GM21619 (cell line): ENCODE measurements around the gene CNTN5.

Experiments used
- ATAC-seq: cut with Tn5 transposase; IDR thresholded peaks from one replicate; pipeline ENCODE4 v1.9.1; 2021; ENCODE audit not compliant: unreplicated experiment

The CNTN5 gene

GRCh38 chr11:99887481-99887880 is 866.7 kb downstream of the CNTN5 start:
- ATAC-seq: no peak

DNA sequence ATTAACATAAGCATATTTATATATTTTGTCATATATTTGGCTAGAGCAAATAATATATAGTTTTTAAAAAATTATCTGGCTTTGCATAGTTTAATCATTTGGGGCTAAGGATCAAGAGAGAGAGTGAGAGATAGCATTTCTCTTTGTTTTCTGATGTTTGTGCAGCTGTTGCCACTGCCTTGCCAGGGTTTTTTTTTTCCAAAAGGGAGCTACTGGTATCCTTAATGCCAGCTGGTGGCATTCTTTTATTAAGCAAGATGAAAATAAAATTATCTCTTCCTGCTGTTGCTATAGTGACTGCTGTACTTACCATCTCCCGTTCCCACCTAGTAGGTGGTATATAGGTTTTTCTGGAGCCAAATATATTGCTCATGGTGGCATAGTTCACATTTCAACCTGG is 873.1 kb downstream of the CNTN5 start:
- ATAC-seq: no peak

- ATAC-seq: no peak
Measured at GRCh38 chr11:99901175-99901574, 880.4 kb downstream of the CNTN5 start.

DNA sequence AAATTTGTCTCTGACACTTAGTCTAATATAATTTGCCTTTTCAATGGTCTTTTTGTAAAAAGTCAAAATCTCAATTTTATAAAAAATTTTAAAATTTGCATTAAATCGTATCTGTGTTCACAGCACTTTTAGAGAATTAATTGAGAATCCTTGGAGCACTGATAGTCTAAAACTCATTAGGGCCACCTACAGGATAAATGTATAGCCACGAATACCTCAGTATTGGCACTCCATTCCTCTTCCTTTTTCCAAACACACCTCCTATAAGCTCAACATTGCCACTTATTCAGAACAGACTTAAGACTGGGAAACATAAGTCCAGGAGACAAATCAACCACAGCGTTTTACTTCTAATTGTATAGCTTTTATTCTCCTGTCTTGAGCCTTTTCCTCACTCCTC is 890.4 kb downstream of the CNTN5 start:
- ATAC-seq: no peak

- ATAC-seq: no peak
Measured at GRCh38 chr11:99916078-99916477, 895.3 kb downstream of the CNTN5 start.

DNA sequence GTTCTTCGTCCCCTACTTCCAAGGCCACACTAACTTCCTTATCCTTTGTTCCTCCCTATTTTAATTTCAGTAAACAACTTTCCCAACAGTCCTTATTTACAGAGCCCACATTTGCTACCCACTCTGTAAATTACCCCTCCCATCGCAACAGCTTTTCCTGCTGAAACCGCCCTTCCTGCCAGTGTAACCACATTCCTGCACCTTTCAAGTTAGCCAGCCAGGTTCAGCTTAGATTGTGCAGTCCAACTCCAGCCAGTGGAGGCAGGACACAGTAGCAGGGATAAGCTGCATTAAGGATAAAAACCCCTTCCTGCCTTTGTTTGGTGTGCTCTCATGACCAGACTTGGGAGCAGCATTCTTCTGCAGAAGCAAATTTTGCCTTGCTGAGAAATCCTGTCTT is 898.0 kb downstream of the CNTN5 start:
- ATAC-seq: no peak

DNA sequence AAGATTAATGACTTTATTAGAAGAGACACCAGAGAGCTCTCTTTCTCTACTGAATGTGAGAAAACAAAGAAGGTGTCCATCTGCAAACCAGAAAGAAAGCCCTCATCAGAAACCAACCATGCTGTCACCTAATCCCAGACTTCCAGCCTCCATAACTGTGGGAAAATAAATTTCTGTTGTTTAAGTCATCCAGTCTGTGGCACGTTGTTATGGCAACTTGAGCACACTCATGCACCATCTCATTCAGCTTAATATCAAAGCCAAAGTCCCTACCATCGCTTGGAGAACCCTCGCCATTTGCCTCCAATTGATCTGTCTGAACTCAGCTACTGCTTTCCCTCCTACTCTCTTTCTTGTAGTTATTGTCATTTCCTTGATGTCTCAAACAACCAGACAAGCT is 900.2 kb downstream of the CNTN5 start:
- ATAC-seq: no peak

DNA sequence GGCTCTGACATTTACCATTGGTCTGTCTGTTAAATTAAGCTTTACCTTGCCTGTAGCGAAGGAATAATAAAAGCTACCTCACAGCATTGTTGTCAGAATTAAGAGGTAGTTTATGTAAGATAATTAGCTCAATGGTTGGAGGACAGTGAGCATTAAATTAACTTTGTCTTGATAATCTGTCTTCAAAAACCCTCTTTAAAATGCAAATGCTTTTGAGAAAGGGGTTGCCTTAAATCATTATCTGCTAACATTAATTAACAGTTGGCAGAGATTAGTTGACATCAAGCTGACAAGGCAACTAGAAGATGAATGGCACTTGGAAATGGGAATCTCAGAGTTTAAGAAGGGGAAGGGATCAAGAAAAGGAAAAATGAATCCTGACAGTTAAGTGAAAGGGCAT is 905.2 kb downstream of the CNTN5 start:
- ATAC-seq: no peak

DNA sequence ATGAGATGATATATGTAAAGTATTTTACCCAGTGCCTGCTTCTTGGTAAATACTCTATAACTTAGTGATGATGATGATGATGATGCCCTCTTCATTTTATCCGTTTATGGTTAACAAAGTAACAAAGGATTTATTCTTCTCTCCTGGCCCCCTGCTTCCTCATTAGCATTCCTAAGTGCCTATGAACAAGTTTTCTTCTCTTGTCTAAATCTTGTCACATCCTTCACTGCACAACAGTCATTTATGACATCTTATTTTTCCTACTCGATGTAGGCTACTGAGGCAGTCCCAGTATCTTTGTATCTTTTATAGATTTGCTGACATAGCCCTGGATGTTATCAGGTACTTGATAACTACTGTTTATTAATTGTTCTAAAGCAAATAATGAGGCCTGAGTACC is 911.9 kb downstream of the CNTN5 start:
- no peak for ATAC-seq

GRCh38 chr11:99934008-99934407 is 913.3 kb downstream of the CNTN5 start:
- ATAC-seq: no peak

GRCh38 chr11:99937330-99937729 is 916.6 kb downstream of the CNTN5 start:
- no peak for ATAC-seq

DNA sequence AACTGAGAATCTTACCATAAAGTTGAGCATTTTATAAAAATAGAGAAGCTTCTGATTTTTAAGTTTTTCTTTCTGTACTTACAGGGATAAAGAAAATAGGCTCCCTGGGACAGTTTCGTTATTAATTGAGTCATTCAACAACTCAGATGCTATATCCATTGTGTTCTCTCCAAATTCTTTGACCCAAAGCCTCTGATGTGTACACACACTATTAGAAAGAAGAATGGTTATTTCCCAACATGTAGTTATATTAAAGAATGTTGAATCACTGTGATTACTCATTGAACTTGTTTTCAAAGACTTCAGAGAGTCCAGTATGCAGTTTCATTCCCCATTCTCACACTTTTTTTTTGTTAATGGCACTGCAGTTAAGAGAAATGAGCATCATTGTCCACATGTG is 932.1 kb downstream of the CNTN5 start:
- no peak for ATAC-seq

- ATAC-seq: no peak
Measured at GRCh38 chr11:99960536-99960935, 939.8 kb downstream of the CNTN5 start.

DNA sequence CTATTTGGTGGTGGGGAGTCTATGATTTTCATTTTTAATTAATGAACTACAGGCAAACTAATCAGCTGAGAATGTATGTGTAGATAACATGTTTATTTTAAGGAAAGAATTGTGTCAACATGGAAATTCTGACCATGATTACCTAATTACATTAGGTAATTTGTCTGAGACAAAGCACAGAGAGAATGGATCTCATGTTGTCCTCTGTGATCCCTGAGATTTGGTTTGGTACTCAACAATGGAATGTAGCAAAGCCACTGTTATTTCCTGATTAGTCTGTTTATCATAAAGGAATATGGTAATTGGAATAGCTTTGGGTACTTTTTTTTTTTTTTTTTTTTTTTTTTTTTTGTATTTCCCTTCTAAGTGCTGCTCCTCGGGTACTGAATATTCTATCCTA is 947.6 kb downstream of the CNTN5 start:
- no peak for ATAC-seq

GRCh38 chr11:99973993-99974392 is 953.2 kb downstream of the CNTN5 start:
- ATAC-seq: no peak

DNA sequence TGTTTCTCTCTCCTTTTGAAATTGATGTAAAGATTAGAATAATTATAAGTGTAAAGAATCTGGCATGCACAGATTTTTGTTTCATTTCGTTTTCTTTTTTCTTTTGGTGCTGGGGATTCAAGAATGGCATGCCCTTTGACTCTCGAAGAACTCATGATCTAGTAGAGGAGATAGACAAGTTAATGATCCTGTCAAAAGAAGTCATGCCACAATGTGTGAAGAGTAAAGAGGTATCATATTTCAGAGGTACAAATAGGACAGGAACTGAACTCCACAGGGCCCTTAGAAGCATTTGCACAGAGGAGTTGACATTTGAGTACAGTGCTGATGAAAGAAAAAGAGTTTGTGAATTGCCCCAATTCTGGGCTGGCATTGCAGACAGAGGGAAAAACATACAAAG is 958.3 kb downstream of the CNTN5 start:
- ATAC-seq: no peak

- no peak for ATAC-seq
Measured at GRCh38 chr11:99987821-99988470, 967.2 kb downstream of the CNTN5 start.

GRCh38 chr11:99988471-99988837 is 967.7 kb downstream of the CNTN5 start:
- ATAC-seq: no peak

DNA sequence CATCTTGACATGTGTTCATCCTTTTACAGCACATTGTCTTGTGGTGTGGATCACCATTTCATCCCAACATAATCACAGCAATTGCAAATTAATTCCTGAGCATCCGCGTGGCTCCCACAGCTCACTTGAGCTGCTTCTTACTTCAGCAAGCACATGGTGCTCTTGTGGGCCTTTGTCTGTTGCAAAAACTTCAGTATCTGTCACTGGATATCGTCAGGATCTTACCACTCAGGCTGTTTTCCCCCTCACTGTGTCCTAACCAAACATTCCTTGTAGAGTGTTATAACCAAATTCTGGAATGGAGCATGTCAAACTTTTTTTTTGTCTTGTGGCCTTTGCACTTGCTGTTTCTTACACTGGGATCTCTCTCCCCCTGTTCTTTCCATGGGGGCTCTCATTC is 983.2 kb downstream of the CNTN5 start:
- ATAC-seq: no peak

DNA sequence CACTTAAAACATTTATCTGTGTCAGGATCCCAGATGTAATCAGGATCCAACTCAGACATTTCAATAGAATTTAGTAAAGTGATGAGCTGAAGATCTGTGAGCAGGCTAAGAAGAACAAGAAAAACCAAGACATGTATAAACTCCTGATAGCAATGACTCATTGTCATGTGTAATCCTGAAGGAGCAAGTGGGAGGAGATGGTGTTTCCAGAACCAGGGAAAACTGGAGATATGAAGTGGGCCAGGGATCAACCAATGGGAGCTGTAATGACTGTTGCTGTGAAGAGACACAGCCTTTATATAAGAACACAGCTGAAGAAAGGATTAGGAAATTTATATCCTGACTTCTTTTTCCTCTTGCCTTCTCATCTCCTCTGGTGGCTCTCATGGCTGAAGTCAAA is 983.8 kb downstream of the CNTN5 start:
- no peak for ATAC-seq

GRCh38 chr11:100008417-100008816 is 987.7 kb downstream of the CNTN5 start:
- no peak for ATAC-seq

GRCh38 chr11:100009728-100010127 is 989.0 kb downstream of the CNTN5 start:
- no peak for ATAC-seq

- ATAC-seq: no peak
Measured at GRCh38 chr11:100010393-100010792, 989.6 kb downstream of the CNTN5 start.

GRCh38 chr11:100011697-100012096 is 990.9 kb downstream of the CNTN5 start:
- no peak for ATAC-seq
